Ishikawa (cell line): ENCODE measurements around the gene LLGL2.
A peak's percentile ranks its signal among the peaks of the same experiment; 100 is the strongest.

Source experiments
- CEBPB ChIP-seq: IDR thresholded peaks from 2 replicates; pipeline ENCODE4 v1.6.1; 2012
- CREB1 ChIP-seq: IDR thresholded peaks from 2 replicates; pipeline ENCODE4 v1.6.1; 2012; ENCODE audit warnings: low read depth
- EGR1 ChIP-seq: IDR thresholded peaks from 2 replicates; pipeline ENCODE4 v1.6.1; 2012
- EP300 ChIP-seq: IDR thresholded peaks from 2 replicates; pipeline ENCODE4 v1.6.1; 2012; ENCODE audit warnings: borderline replicate concordance
- FOXM1 ChIP-seq: IDR thresholded peaks from 2 replicates; pipeline ENCODE4 v1.6.1; 2012; ENCODE audit warnings: low read depth, borderline replicate concordance
- NFIC ChIP-seq: IDR thresholded peaks from 2 replicates; pipeline ENCODE4 v1.6.1; 2012
- RAD21 ChIP-seq: IDR thresholded peaks from 2 replicates; pipeline ENCODE4 v1.6.1; 2012; ENCODE audit warnings: low read depth
- REST ChIP-seq: IDR thresholded peaks from 2 replicates; pipeline ENCODE4 v1.6.1; 2012; ENCODE audit warnings: low read depth, mild to moderate bottlenecking
- TAF1 ChIP-seq: IDR thresholded peaks from 2 replicates; pipeline ENCODE4 v1.6.1; 2012; ENCODE audit warnings: low read depth, mild to moderate bottlenecking
- TCF12 ChIP-seq: IDR thresholded peaks from 2 replicates; pipeline ENCODE4 v1.6.1; 2012; ENCODE audit warnings: low read depth
- TEAD4 ChIP-seq: IDR thresholded peaks from 2 replicates; pipeline ENCODE4 v1.6.1; 2012
- YY1 ChIP-seq: IDR thresholded peaks from 2 replicates; pipeline ENCODE4 v1.6.1; 2012; ENCODE audit warnings: low read depth
- ZBTB7A ChIP-seq: IDR thresholded peaks from 2 replicates; pipeline ENCODE4 v1.6.1; 2012; ENCODE audit warnings: low read depth
- TF ChIP-seq, protein P1 (sequence below): IDR thresholded peaks from 2 replicates; pipeline ENCODE4 v1.6.1; 2012
- TF ChIP-seq, protein P2 (sequence below): IDR thresholded peaks from 2 replicates; pipeline ENCODE4 v1.6.1; 2012

LLGL2 gene

DNA sequence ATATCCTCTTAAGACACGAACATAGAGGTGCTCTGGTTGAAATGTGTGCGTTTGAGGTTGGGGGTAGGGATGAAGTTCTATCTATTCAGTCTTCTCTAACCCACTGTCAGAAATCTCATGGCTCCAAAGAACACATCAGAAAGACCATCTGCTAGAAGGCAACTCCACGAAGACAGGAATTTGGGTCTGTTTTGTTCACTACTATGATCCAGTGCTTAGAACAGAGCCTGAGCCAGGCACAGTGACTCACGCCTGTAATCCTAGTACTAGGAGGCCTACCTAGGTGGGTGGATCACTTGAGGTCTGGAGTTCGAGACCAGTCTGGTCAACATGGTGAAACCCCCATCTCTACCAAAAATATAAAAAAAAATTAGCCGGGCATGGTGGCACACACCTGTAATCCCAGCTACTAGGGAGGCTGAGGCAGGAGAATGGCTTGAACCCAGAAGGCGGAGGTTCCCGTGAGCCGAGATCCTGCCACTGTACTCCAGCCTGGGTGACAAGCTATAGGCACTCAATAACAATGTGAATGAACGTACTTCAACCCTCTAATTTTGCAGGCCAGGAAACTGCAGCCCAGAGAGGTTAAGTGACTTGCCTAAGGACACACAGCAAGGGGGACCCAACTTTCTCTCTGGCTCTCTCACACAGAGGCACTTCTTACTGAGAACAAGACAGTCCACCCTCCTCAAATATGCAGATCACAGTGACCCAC, 12.4 kb upstream of the LLGL2 start:
- no peak for TF ChIP-seq EP300
- TF ChIP-seq TAF1: no peak
- no peak for TF ChIP-seq FOXM1
- TF ChIP-seq, protein P1, sequence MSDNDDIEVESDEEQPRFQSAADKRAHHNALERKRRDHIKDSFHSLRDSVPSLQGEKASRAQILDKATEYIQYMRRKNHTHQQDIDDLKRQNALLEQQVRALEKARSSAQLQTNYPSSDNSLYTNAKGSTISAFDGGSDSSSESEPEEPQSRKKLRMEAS: no peak
- TF ChIP-seq ZBTB7A: no peak
- TF ChIP-seq EGR1: no peak
- no peak for TF ChIP-seq YY1
- TF ChIP-seq TEAD4: no peak
- TF ChIP-seq CEBPB: no peak
- TF ChIP-seq RAD21: no peak
- TF ChIP-seq, protein P2, sequence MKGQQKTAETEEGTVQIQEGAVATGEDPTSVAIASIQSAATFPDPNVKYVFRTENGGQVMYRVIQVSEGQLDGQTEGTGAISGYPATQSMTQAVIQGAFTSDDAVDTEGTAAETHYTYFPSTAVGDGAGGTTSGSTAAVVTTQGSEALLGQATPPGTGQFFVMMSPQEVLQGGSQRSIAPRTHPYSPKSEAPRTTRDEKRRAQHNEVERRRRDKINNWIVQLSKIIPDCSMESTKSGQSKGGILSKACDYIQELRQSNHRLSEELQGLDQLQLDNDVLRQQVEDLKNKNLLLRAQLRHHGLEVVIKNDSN: no peak
- TF ChIP-seq CREB1: no peak
- no peak for TF ChIP-seq REST

GRCh38 chr17:75513641-75514000, 11.9 kb upstream of the LLGL2 start:
- no peak for TF ChIP-seq CREB1
- no peak for TF ChIP-seq TEAD4
- TF ChIP-seq TAF1: 0 out of 2 replicates have a peak, but pooled peaks have one; percentile 30

DNA sequence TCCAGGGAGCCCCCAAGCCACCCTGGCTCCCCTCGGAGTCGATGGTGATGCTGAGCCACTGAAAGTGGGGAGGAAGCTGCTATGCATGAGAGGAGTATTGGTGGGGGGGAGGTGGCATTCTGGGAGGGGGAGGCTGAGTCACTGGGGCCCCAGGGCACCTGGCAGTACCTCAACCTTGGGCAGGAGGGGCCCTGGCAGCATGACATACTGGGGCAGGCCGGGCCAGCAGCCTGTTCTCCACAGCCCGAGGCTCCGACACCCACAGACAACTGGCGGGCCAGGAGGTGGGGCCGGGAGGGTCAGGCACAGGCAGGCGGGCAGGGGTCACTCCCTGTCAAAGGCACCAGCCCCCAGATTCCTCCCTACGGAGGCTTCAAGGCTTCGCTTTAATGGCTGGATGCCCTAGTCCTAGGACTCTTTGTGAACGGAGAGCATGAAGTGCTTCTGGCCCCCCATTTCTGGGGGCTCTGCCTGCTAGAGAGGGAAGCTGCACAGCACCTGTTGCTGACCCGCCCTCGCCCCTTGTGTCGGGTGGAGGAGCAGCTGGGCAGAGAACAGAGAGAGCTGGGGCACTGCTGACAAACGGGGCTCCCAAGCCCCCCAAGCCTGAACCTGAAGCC, 11.1 kb upstream of the LLGL2 start:
- TF ChIP-seq NFIC (0 out of 2 replicates have a peak, but pooled peaks have one; percentile 31), YY1 (no peak), TCF12 (peak; percentile 34; the same call in 1 of the 2 replicates)
- TF ChIP-seq, protein P2: no peak

- no peak for TF ChIP-seq EGR1
- no peak for TF ChIP-seq TCF12
- peak; percentile 12; the same call in 1 of the 2 replicates for TF ChIP-seq YY1
- TF ChIP-seq REST: no peak
- peak; percentile 66 for TF ChIP-seq TAF1
Measured at GRCh38 chr17:75514919-75515495, 10.5 kb upstream of the LLGL2 start.

DNA sequence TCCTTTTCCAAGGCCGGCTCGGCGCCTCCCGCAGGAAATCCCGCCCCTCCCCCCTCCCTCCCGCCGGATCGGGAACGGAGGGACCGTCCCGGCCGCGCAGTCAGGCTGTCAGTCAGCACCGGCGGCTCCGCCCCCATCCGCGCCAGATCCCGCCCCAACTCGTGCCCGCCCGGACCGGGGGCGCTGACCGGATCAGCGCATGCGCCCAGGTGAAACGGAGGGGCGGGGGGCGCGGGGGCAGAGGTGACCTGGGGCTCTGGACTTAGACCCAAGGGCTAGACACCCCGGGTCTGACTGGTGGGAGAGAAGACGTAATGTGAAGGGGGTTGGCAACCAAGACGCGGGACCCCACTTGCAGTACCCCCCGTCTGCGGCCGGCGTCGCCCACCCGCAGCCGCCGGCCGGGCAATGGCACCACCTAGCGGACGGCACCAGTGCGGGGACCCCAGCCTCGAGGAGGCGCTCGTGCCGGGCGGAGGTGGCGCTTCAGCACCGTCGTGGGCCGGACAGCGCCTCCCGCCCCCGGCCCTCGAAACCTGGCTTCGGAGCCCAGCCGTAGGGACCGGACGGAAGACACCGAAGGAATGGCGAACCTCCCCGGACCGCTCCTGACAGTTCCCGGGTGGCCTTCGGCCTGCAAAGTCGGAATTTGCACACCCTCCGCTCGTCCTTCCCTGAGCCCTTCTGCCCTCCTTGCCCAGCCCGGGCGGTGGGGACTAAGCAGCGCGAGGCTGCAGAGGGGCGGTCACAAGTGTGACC, 9.8 kb upstream of the LLGL2 start, which contains the start of gene CASKIN2:
Gene CASKIN2 (minus strand): TSS at position 42 of the 759 bp plus-strand sequence. CDS start 1,733 bp downstream, outside the sequence.
- TF ChIP-seq TEAD4 (peak; percentile 35), CEBPB (no peak), CREB1 (no peak), EGR1 (peak; percentile 93), EP300 (no peak), TAF1 (no peak; the same call in 1 of the 2 replicates), FOXM1 (no peak), ZBTB7A (peak; percentile 100), YY1 (peak; percentile 60), TCF12 (peak; percentile 35; the same call in 1 of the 2 replicates), NFIC (peak; percentile 29; the same call in 1 of the 2 replicates), REST (peak; percentile 98), RAD21 (peak; percentile 85)
- TF ChIP-seq, protein P1: peak; percentile 48
- TF ChIP-seq, protein P2: no peak
